NCI-H2196 treated with DMSO at 0.1 percent for 48 hours (cell line): ENCODE measurements around the gene SYCE3.

Experiments
- DNase-seq: peaks from one replicate; lab custom pipeline; 2025; ENCODE audit not compliant: unreplicated experiment; lab: John Stamatoyannopoulos, UW

Gene SYCE3

DNA sequence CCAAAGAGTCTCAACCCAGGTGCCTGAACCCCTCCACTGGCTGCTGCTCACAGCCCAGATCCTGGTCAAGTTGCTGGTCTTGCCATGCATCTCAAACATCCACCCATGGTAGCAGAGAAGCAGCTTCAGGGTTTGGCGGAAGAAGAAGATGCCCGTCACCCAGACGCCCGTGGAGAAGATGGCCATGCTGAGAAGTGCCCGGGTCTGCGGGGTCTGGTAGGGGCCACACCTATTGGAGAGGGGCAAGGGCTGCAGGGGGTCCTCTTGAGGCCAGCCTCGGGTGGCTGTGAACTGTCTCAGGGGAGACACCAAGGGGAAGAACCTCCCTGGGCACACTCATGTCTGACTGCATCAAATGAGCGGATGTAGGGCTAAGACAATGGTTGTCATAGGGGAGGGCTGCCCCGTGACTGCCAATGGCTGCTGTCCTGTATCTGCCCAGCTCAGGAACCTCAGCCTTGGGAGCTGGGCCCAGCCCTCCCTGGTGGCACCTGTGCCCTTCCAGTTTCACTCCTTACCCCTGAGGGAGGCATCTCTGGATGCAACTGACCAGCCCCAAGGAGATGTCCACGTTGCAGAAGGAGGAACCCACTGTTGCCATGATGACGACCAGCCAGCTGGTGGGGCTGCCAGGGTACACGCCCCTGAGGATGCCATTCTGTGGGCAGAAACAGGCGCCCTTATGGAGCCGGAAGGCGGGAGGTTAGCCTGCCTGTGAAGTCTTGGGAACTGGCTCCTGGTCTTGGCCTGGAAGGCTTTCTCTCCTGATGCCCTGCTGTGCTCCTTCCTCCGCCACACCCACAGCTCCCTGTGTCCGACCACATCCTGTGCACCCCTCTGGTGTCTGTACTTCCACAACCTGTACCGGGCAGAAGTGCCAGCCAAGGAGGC is 14.3 kb upstream of the SYCE3 start:
- DNase-seq: no peak

- no peak for DNase-seq
Measured at GRCh38 chr22:50576070-50576469, 13.4 kb upstream of the SYCE3 start.

DNA sequence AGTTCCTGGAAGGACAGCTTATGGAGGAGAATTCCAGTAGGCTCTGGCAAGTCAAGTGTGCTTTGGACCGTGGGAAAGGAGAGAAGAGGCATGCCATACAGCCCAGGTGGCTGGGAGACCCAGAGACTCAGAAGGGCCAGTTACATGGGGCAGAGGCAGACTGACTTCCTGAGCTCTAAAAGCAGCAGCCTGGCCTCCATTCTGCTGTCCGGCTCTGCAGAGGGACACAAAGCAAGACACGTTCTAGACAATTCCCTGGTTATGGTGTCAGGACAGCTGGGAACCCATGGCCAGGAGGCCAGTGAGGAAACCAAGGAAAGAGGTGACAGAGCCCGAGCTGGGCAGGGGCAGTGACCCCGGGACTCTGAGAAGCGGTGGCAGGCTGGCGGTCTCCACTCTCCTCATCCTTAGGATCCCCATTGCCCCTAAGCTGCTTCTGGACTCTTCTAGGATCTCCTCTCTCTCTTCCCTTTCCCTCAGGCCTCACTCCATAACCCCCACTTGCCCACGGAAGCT is 12.8 kb upstream of the SYCE3 start:
- no peak for DNase-seq

GRCh38 chr22:50574383-50574755 is 11.7 kb upstream of the SYCE3 start:
- DNase-seq: no peak

GRCh38 chr22:50573491-50574382 is 11.0 kb upstream of the SYCE3 start:
- no peak for DNase-seq

DNA sequence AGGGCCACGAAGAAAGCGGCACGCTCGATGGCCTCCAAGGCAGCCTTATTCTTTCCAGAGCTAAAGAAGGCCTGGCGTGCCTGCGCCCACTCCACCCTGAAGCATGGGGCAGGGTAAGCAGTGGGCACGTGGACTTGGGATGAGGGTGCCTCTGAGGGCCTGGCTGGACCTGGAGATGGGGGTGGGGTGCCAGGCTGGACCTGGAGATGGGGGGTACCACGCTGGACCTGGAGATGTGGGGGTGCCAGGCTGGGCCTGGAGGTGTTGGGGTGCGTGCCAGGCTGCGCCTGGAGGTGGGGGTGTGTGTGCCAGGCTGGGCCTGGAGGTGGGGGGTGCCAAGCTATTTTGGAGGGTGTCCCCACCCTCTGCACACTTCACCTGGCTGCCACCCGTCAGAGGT is 10.2 kb upstream of the SYCE3 start:
- DNase-seq: no peak

GRCh38 chr22:50571264-50572175 is 8.8 kb upstream of the SYCE3 start:
- no peak for DNase-seq

DNA sequence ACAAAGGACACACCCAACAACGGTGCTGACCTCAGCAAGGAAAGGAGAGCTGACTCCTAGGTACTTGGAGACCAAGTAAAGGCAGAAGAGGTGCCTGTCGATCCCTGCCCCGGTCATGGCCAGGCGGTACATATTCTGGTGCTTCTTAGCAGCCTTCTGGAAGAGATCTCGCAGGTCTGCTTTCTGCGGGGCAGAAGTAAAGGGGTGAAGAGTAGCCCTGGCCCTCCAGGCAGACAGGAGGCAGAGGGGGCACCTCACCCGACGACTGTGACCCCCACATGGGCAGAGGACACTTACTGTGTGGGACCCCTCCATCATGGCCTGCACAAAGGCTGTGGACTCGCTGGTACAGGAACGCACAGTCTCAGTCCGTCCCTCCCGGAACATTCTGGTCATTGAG is 8.1 kb upstream of the SYCE3 start:
- DNase-seq: no peak

- no peak for DNase-seq
Measured at GRCh38 chr22:50569896-50570535, 7.3 kb upstream of the SYCE3 start.

- no peak for DNase-seq
Measured at GRCh38 chr22:50569041-50569459, 6.3 kb upstream of the SYCE3 start.

- no peak for DNase-seq
Measured at GRCh38 chr22:50568626-50569025, 5.9 kb upstream of the SYCE3 start.

DNA sequence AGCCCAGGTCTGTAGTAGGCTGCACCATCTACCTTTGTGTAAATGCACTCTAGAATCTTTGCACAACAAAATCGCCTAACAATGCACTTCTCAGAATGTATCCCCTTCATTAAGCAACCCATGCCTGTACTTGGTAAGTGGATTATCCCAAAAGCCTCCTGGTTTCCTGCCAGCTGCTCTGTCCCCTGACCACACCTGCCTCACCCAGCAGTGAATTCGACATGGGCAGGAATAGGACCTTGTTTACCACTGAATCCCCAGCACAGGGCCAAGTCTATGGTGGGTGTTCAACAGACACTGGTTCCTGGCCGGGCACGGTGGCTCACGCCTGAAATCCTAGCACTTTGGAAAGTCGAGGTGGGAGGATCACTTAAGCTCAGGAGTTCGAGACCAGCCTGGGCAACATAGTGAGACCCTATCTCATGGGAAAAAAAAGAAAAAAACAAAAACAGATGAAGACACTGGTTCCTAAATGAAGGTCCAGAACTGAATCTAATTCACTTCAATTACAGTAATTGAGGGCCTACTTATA is 5.1 kb upstream of the SYCE3 start:
- no peak for DNase-seq

DNA sequence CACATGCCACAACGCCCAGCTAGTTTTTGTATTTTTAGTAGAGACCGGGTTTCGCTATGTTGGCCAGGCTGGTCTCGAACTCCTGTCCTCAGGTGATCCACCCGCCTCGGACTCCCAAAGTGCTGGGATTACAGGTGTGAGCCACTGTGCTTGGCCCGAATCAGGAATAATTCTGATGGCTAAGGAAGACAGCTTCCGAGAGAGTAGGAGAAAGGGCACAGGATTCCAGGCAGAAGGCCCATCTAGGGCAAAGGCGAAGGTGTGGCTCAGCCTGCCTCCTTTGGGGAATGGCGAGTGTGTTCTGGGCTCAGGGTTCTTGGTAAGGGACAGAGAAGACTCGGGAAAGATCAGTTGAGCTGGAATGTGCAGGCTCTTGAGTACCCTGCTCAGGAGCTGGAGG is 1.6 kb upstream of the SYCE3 start:
- DNase-seq: no peak

- DNase-seq: no peak
Measured at GRCh38 chr22:50563413-50564160, 868 bp upstream of the SYCE3 start.

DNA sequence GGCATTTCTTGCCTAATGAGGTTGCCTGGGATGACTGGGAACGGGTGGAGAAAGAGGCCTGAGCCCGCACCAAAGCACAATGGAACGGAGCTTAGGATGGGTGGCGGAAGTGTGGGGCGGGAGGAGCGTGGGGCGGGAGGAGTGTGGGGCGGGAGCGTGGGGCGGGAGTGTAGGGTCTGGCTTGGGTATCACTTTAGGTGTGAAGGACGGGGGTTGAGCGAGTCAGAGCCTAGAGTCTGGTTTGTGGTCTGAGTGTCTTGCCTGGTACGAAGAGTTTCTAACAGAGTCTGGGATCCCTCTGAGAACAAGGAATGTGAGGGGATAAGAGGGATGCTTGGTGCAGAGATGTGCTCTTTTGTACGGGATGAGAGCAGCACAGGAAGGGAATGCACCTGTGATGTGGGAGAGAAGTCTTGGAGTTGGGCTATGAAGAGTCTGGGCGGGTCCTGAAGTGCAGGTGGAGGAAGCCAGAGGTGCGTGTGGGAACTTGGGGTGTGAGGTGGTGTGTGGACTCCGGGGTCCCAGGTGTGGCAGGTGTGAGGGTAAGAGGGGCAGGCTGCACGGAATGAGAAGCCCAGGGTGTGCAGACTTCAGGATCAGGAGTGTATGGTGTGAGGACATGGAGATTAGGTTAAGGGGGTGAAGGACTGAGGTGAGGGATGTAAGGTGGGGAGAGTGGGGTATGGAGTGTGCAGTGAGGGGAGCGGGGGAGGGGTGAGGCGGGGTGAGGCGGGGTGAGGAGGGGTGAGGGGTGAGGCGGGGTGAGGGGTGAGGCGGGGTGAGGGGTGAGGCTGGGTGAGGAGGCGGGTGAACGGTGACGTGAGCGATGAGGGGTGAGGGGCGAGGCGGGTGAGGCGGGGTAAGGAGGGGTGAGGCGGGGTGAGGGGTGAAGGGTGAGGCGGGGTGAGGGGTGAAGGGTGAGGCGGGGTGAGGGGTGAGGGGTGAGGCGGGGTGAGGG is 1.0 kb downstream of the SYCE3 start:
- DNase-seq: no peak

DNA sequence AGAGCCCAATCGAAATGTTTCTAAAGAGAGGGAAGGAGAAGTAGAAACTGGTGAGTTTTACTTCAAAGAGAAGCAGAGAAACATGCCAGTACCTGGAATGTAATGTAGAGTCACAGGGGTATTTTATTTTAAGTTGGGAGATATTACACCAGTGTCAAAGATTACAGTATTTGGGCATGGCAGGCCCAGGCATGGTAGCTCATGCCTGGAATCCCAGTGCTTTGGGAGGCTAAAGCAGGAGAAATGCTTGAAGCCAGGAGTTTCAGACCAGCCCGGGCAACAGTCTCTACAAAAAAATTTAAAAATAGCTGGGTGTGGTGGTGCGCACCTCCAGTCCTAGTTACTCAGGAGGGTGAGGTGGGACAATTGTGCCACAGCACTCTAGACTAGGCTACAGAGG is 2.7 kb downstream of the SYCE3 start:
- DNase-seq: no peak

DNA sequence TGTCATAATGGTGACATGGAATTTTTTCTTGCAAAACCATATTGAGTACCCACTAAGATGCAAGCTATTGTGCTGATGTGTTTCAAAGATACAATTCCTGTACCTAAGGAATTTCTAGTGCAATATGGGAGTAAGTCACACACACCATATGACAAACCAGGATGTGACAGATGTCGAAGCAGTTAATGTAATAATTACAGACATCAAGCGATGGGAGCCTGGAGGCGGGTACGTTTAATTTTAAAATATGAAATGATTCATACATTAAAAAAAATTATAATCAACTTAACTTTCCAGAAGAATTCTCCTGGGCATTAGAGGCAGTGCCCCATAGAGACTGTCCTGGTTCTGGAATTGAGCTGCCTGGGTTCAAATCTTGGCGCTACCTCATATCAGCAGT is 6.0 kb downstream of the SYCE3 start:
- no peak for DNase-seq

DNA sequence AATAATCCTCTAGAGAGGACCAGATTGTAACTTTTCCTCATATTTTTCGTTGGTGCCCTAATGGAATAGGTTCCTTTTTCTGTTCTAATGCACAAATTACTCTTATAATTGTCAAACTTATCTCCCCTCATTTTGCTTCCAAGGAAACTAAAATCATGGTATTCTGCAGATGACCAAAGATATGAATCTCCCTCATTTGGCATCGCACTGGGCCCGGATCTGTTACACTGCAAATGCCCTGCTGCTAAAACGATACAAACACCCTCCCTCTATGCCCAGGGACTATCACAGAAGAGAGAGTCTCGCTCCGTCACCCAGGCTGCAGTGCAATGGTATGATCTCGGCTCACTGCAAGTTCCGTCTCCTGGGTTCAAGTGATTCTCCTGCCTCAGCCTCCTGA is 9.4 kb downstream of the SYCE3 start:
- DNase-seq: no peak
